Common myeloid progenitor, CD34-positive (primary cell): ENCODE measurements around the gene TUBG2.

ENCODE experiments used
- CTCF ChIA-PET: fragments of 350-600 bp; sonication (Branson Sonifier 250); formaldehyde crosslinking; loops from one replicate; lab custom pipeline; 2021; ENCODE audit warnings: antibody characterized with exemption; lab: Charles Lee
- POLR2A ChIA-PET: fragments of 350-600 bp; sonication (Branson Sonifier 250); formaldehyde crosslinking; loops from one replicate; lab custom pipeline; 2021; ENCODE audit warnings: antibody characterized with exemption; lab: Charles Lee
- DNase-seq, 3 donors: peaks; one replicate each; pipeline versions ENCODE4 v3.0.0 to v3.0.0-alpha.2; 2013
- H3K27ac ChIP-seq, 2 experiments: 1 replicate in 1 of 2; 2 replicates in 1 of 2; pipeline ENCODE4 v1.7.0; 2013; ENCODE audit warnings: inconsistent platforms in 2 of 2, low read length in 2 of 2, mild to moderate bottlenecking in 2 of 2, low read depth in 1 of 2, moderate library complexity in 1 of 2; ENCODE audit not compliant: severe bottlenecking in 2 of 2, insufficient read depth in 1 of 2, poor library complexity in 1 of 2
- H3K27me3 ChIP-seq, 5 experiments: replicated peaks in 2 of 5; 1 replicate in 3 of 5; 2 replicates in 2 of 5; pipeline versions ENCODE4 v1.6.1 to v1.7.0; 2013; ENCODE audit warnings: low read length in 4 of 5, mild to moderate bottlenecking in 2 of 5, moderate library complexity in 2 of 5, inconsistent platforms in 1 of 5; ENCODE audit not compliant: insufficient read depth in 5 of 5, control insufficient read depth in 4 of 5
- H3K36me3 ChIP-seq, 4 experiments: 1 replicate in 2 of 4; 2 replicates in 2 of 4; pipeline versions ENCODE4 v1.6.1 to v1.7.0; 2013; ENCODE audit warnings: low read length in 3 of 4, control low read depth in 1 of 4, mild to moderate bottlenecking in 1 of 4; ENCODE audit not compliant: control insufficient read depth in 4 of 4, insufficient read depth in 4 of 4
- H3K4me1 ChIP-seq, 4 experiments: 1 replicate in 3 of 4; 2 replicates in 1 of 4; pipeline versions ENCODE4 v1.6.1 to v1.7.1; 2013; ENCODE audit warnings: low read length in 3 of 4, mild to moderate bottlenecking in 3 of 4, control low read depth in 1 of 4, inconsistent platforms in 1 of 4, moderate library complexity in 1 of 4; ENCODE audit not compliant: control insufficient read depth in 4 of 4, insufficient read depth in 4 of 4; ENCODE audit errors: control extremely low read depth in 1 of 4
- H3K4me3 ChIP-seq, 7 experiments: 1 replicate in 4 of 7; 2 replicates in 3 of 7; pipeline versions ENCODE4 v1.5.1 to v1.7.0; 2013; ENCODE audit warnings: mild to moderate bottlenecking in 7 of 7, low read length in 6 of 7, moderate library complexity in 6 of 7, inconsistent platforms in 2 of 7, low read depth in 2 of 7, control low read depth in 1 of 7; ENCODE audit not compliant: insufficient read depth in 4 of 7, control insufficient read depth in 1 of 7; ENCODE audit errors: extremely low read depth in 1 of 7
- H3K9me3 ChIP-seq, 5 experiments: 1 replicate in 4 of 5; 2 replicates in 1 of 5; pipeline versions ENCODE4 v1.6.1 to v1.7.1; 2013; ENCODE audit warnings: low read length in 4 of 5, mild to moderate bottlenecking in 2 of 5, inconsistent platforms in 1 of 5, low read depth in 1 of 5, moderate library complexity in 1 of 5; ENCODE audit not compliant: control insufficient read depth in 4 of 5, insufficient read depth in 2 of 5; ENCODE audit errors: control extremely low read depth in 1 of 5
- WGBS: methylation state at CpG from one replicate; pipeline ENCODE4 v1.1.5; 2013; ENCODE audit not compliant: insufficient coverage; 5-methylcytosine and 5-hydroxymethylcytosine counted together

TUBG2 gene

GRCh38 chr17:42686520-42687128 is 27.5 kb downstream of the TUBG2 start:
- Histone ChIP-seq H3K27me3 (peaks cover 0 to 48% (median 17%) of the 10 kb centered on the region in 5 experiments), H3K4me1 (peaks cover 4 to 25% (median 19%) of the 10 kb centered on the region in 4 experiments), H3K27ac (no peak overlapping the region), H3K4me3 (no peak overlapping the region), H3K36me3 (no peaks in the 10 kb centered on the region), H3K9me3 (no peaks in the 10 kb centered on the region)
- WGBS: 96% methylated on average over 25 of the region's 32 CpGs
- ChIA-PET CTCF (interaction anchor here (1.7 kb wide), 1 partner anchor 108 kb away, joined by 4 read pairs; no protein-coding TSS in a partner anchor), POLR2A (no interaction called here)
- DNase-seq: no peak

GRCh38 chr17:42687707-42688320 is 28.7 kb downstream of the TUBG2 start:
- Histone ChIP-seq H3K4me1 (peaks cover 0 to 14% (median 9%) of the 10 kb centered on the region in 4 experiments), H3K27ac (no peak overlapping the region), H3K36me3 (peaks cover 0 to 2% (median 0%) of the 10 kb centered on the region in 4 experiments), H3K4me3 (no peak overlapping the region), H3K27me3 (peaks cover 0 to 36% (median 14%) of the 10 kb centered on the region in 5 experiments), H3K9me3 (no peaks in the 10 kb centered on the region)
- ChIA-PET POLR2A (no interaction called here), CTCF (interaction anchor here (1.7 kb wide), 1 partner anchor 109 kb away, joined by 4 read pairs; no protein-coding TSS in a partner anchor)
- no peak for DNase-seq
- 96% methylated on average over 23 of the region's 27 CpGs for WGBS

GRCh38 chr17:42690596-42690995 is 31.5 kb downstream of the TUBG2 start:
- Histone ChIP-seq H3K4me1 (no peaks in the 10 kb centered on the region), H3K27ac (no peak overlapping the region), H3K36me3 (peaks cover 0 to 2% (median 0%) of the 10 kb centered on the region in 4 experiments), H3K4me3 (no peak overlapping the region), H3K9me3 (no peaks in the 10 kb centered on the region), H3K27me3 (peaks cover 0 to 12% (median 2%) of the 10 kb centered on the region in 5 experiments)
- no peak for DNase-seq
- ChIA-PET CTCF (interaction anchor here (0.7 to 1.1 kb wide), 2 partner anchors 9 to 48 kb away, joined by 3 read pairs; no protein-coding TSS in a partner anchor), POLR2A (interaction anchor here (0.6 kb wide), 1 partner anchor 48 kb away, joined by 5 read pairs; no protein-coding TSS in a partner anchor)
- 98% methylated on average over 8 of the region's 10 CpGs for WGBS

GRCh38 chr17:42691021-42691545 is 32.0 kb downstream of the TUBG2 start:
- Histone ChIP-seq H3K27me3 (peaks cover 0 to 12% (median 2%) of the 10 kb centered on the region in 5 experiments), H3K27ac (no peak overlapping the region), H3K4me1 (no peaks in the 10 kb centered on the region), H3K9me3 (no peaks in the 10 kb centered on the region), H3K4me3 (no peak overlapping the region), H3K36me3 (peaks cover 0 to 2% (median under 1%) of the 10 kb centered on the region in 4 experiments)
- 98% methylated on average over 11 of the region's 12 CpGs for WGBS
- ChIA-PET POLR2A (interaction anchor here (0.6 kb wide), 2 partner anchors 47 to 103 kb away, joined by 5 read pairs; no protein-coding TSS in a partner anchor), CTCF (interaction anchor here (1.1 kb wide), 1 partner anchor 9 kb away, joined by 3 read pairs; no protein-coding TSS in a partner anchor)
- DNase-seq: no peak

- CTCF ChIA-PET: no interaction called here
- no peak for DNase-seq
- Histone ChIP-seq H3K27ac (no peak overlapping the region), H3K4me1 (no peaks in the 10 kb centered on the region), H3K4me3 (no peak overlapping the region), H3K9me3 (no peaks in the 10 kb centered on the region), H3K36me3 (peaks cover 0 to 5% (median under 1%) of the 10 kb centered on the region in 4 experiments), H3K27me3 (peaks cover 0 to 7% (median 2%) of the 10 kb centered on the region in 5 experiments)
- POLR2A ChIA-PET: interaction anchor here (0.6 kb wide), 1 partner anchor 79 kb away, joined by 4 read pairs; no protein-coding TSS in a partner anchor
- 97% methylated on average over 11 of the region's 11 CpGs for WGBS
These were observed 33.4 kb downstream of the TUBG2 start for GRCh38 chr17:42692489-42692888.

GRCh38 chr17:42694524-42694923 is 35.4 kb downstream of the TUBG2 start:
- Histone ChIP-seq H3K27me3 (peaks cover 0 to 2% (median 0%) of the 10 kb centered on the region in 5 experiments), H3K4me1 (no peaks in the 10 kb centered on the region), H3K36me3 (peaks cover 0 to 9% (median under 1%) of the 10 kb centered on the region in 4 experiments), H3K4me3 (no peak overlapping the region), H3K27ac (no peak overlapping the region), H3K9me3 (no peaks in the 10 kb centered on the region)
- ChIA-PET POLR2A (no interaction called here), CTCF (interaction anchor here (0.8 kb wide), 1 partner anchor 12 kb away, joined by 3 read pairs; no protein-coding TSS in a partner anchor)
- WGBS: no CpG with 5 or more reads among the region's 3 CpGs
- DNase-seq: no peak
